ENCODE data around the gene PRSS33.
A peak's percentile ranks its signal among the peaks of the same experiment; 100 is the strongest.

Gene PRSS33, protein sequence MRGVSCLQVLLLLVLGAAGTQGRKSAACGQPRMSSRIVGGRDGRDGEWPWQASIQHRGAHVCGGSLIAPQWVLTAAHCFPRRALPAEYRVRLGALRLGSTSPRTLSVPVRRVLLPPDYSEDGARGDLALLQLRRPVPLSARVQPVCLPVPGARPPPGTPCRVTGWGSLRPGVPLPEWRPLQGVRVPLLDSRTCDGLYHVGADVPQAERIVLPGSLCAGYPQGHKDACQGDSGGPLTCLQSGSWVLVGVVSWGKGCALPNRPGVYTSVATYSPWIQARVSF

DNA sequence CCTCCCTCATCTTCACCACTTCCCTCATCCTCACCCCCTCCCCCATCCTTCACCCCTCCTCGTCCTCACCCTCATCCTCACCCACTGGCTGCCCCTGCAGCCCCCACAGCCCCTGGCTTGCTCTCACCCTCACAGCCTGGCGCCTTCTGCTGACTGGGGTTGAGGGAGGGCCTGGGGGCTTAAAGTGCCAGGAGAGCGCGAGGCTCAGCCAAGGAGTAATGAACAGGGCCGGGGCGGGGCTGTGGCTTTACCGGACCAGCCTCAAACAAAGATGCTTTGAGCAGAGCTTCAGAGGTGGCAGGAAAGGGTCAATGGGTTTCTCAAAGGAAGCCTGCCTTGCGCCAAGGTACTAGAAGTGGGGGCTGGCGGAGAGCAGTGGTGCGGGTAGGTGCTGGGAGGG is at the start of gene PRSS33:
Gene PRSS33, minus strand, starts transcription at position 155 of the 400 bp plus-strand sequence. CDS start 1,013 bp downstream, outside the sequence.
- H3K4me3 ChIP-seq (ENCODE audit: low read depth, low read length), result no peak within 1 kb of the TSS
- DNase-seq (ENCODE audit: low read depth), result no peak
- TF ChIP-seq MYC (IDR thresholded peaks at IDR 0.05; ENCODE audit: low read depth, low read length) (no peak), POLR2A (IDR thresholded peaks at IDR 0.05; ENCODE audit: extremely low read depth, insufficient read length) (no peak)
- TF ChIP-seq, protein P1, sequence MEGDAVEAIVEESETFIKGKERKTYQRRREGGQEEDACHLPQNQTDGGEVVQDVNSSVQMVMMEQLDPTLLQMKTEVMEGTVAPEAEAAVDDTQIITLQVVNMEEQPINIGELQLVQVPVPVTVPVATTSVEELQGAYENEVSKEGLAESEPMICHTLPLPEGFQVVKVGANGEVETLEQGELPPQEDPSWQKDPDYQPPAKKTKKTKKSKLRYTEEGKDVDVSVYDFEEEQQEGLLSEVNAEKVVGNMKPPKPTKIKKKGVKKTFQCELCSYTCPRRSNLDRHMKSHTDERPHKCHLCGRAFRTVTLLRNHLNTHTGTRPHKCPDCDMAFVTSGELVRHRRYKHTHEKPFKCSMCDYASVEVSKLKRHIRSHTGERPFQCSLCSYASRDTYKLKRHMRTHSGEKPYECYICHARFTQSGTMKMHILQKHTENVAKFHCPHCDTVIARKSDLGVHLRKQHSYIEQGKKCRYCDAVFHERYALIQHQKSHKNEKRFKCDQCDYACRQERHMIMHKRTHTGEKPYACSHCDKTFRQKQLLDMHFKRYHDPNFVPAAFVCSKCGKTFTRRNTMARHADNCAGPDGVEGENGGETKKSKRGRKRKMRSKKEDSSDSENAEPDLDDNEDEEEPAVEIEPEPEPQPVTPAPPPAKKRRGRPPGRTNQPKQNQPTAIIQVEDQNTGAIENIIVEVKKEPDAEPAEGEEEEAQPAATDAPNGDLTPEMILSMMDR (IDR thresholded peaks at IDR 0.05; ENCODE audit: low read depth, low read length), result no peak
- TF ChIP-seq, protein P2, sequence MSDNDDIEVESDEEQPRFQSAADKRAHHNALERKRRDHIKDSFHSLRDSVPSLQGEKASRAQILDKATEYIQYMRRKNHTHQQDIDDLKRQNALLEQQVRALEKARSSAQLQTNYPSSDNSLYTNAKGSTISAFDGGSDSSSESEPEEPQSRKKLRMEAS (IDR thresholded peaks at IDR 0.05; ENCODE audit: low read depth, low read length), result no peak

DNA sequence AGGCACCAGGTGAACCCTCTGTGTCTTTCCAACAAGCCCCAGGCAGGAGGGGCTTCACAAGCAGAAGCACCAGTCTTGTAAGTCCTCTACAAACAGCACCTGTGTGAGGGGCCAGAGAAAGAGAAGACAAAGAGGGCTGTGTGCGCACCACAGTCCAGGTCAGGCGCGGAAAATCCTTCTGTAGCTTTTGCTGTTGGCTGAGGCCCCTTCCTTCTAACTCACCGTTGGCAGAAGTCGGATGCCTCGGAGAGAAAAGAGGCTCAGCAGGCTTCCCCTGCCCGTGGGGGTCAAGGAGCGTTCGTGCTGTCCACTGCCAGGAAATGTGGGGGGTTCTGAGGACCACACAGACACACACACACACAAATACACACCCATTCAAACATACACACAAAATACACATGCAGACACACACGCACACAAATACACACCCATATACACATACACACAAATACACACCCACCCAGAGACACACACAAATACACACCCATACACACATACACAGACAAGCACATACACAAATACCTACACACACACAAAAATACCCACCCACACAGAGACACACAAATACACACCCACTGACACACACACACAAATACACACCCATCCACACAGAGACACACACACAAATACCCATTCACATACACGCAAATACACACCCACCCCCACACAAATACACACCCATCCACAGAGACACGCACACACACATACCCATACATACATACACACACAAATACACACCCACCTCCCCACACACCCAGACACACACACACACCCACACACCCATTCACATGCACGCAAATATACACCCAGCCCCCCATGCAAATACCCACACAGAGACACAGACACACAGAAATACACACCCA is 49.5 kb upstream of the PRSS33 start:
- no peak overlapping the region for H3K4me3 ChIP-seq (ENCODE audit: low read depth, low read length)
- TF ChIP-seq, protein P1 (IDR thresholded peaks at IDR 0.05; ENCODE audit: low read depth, low read length), result no peak
- TF ChIP-seq POLR2A (IDR thresholded peaks at IDR 0.05; ENCODE audit: extremely low read depth, insufficient read length) (no peak), MYC (IDR thresholded peaks at IDR 0.05; ENCODE audit: low read depth, low read length) (no peak)
- TF ChIP-seq, protein P2 (IDR thresholded peaks at IDR 0.05; ENCODE audit: low read depth, low read length), result no peak
- no peak for DNase-seq (ENCODE audit: low read depth)

DNA sequence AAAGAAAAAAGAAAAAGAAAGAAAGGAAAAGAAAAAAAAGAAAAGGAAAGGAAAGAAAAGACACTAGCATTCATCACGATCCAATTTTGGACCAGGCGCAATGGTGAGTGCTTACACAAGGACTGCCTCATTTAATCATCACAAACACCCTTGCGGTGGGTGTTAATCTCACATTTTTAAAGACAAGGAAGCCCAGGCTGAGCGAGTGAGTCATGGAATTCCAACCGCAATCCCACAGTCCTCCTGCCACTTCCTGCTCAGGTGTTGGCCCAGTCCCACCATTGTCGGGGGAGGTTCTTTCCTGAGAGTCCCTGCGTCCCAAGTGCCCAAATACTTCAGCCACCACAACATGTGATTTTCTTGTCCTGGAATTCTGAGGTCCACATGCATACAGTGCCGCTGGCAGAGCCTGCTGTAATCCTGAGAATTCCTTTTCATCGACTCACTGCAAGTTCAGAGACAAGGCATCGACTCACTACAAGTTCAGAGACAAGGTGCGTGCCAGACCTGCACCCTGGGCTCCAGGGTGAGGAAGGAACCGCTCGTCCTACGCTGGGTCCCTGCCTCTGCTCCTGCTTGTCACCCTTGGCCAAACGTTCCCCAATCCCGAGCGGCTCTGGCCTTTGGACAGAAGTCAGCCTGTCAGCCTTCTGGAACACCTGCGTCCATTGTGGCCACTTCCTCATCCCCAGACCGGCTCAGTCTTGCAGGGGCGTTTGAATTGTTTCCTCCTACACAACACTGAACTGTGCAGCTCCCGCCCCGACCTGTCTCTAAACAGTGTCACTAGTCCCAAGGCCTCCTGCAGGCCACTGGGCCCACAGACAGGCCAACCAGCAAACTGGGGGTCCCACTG is 48.5 kb upstream of the PRSS33 start:
- TF ChIP-seq POLR2A (IDR thresholded peaks at IDR 0.05; ENCODE audit: extremely low read depth, insufficient read length) (no peak), MYC (IDR thresholded peaks at IDR 0.05; ENCODE audit: low read depth, low read length) (no peak)
- TF ChIP-seq, protein P2 (IDR thresholded peaks at IDR 0.05; ENCODE audit: low read depth, low read length), result 0 out of 2 replicates have a peak, but pooled peaks have one; percentile 9
- TF ChIP-seq, protein P1 (IDR thresholded peaks at IDR 0.05; ENCODE audit: low read depth, low read length), result no peak
- DNase-seq (ENCODE audit: low read depth), result peak; percentile 50
- no peak overlapping the region for H3K4me3 ChIP-seq (ENCODE audit: low read depth, low read length)

DNA sequence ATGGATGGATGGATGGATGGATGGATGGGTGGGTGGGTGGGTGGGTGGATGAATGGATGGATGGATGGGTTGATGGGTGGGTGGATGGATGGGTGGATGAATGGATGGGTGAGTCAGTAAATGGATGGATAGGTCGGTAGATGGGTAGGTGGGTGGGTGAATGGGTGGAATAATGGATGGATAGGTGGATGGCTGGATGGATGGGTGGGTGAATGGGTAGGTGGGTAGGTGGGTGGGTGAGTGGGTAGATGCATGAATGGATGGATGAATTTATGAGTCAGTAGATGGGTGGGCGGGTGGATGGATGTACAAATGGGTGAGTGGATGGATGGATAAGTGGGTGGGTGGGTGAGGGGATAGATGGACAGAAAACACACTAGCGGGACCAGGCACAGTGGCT is 47.6 kb upstream of the PRSS33 start:
- no peak overlapping the region for H3K4me3 ChIP-seq (ENCODE audit: low read depth, low read length)
- TF ChIP-seq, protein P1 (IDR thresholded peaks at IDR 0.05; ENCODE audit: low read depth, low read length), result no peak
- TF ChIP-seq POLR2A (IDR thresholded peaks at IDR 0.05; ENCODE audit: extremely low read depth, insufficient read length) (no peak), MYC (IDR thresholded peaks at IDR 0.05; ENCODE audit: low read depth, low read length) (no peak)
- TF ChIP-seq, protein P2 (IDR thresholded peaks at IDR 0.05; ENCODE audit: low read depth, low read length), result no peak
- no peak for DNase-seq (ENCODE audit: low read depth)

DNA sequence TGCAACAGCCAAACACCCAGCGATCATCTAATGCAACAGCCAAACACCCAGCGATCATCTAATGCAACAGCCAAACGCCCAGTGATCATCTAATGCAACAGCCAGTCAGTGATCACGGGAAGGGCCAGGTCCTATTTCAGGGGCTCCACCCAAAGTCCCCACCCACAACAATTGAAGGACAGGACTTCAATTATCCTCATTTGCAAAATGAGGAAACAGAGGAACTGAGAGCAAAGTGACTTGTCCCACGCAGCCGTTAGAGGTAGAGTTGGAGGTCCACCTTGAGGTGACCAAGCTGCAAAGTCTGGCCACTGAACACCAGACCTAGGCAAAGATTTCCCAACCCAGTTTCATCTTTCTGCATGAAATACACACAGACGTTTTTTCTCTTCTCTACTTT is 46.4 kb upstream of the PRSS33 start:
- DNase-seq (ENCODE audit: low read depth), result no peak
- TF ChIP-seq, protein P2 (IDR thresholded peaks at IDR 0.05; ENCODE audit: low read depth, low read length), result no peak
- TF ChIP-seq POLR2A (IDR thresholded peaks at IDR 0.05; ENCODE audit: extremely low read depth, insufficient read length), result no peak
- TF ChIP-seq, protein P1 (IDR thresholded peaks at IDR 0.05; ENCODE audit: low read depth, low read length), result no peak
- TF ChIP-seq MYC (IDR thresholded peaks at IDR 0.05; ENCODE audit: low read depth, low read length), result no peak
- no peak overlapping the region for H3K4me3 ChIP-seq (ENCODE audit: low read depth, low read length)

All from NB4 (cell line).